HL-60 (cell line): ENCODE measurements around the gene TMOD1.

Experiments used
- DNase-seq, 2 experiments: peaks; one replicate each; pipeline ENCODE4 v3.0.0-alpha.2; 2010 to 2020; ENCODE audit warnings: low read depth in 1 of 2, low spot score in 1 of 2
- H3K27ac ChIP-seq: fragments of 250-450 bp; sonication (Bioruptor Pico); replicated peaks from 2 replicates; pipeline ENCODE4 v1.5.1; 2020; ENCODE audit warnings: mild to moderate bottlenecking, moderate library complexity
- H3K27me3 ChIP-seq: fragments of 250-450 bp; sonication (Bioruptor Pico); 2 replicates; pipeline ENCODE4 v1.5.1; 2021; ENCODE audit warnings: mild to moderate bottlenecking, moderate library complexity; ENCODE audit not compliant: insufficient read depth, poor library complexity, severe bottlenecking
- H3K4me3 ChIP-seq: replicated peaks from 2 replicates; pipeline ENCODE4 v1.5.1; 2011; ENCODE audit warnings: mild to moderate bottlenecking, control low read depth, low read length; ENCODE audit not compliant: insufficient read depth
- CTCF ChIP-seq: IDR thresholded peaks from one replicate; pipeline ENCODE4 v1.5.1; 2011; ENCODE audit warnings: low read length, control low read depth, inconsistent platforms; ENCODE audit not compliant: insufficient read depth
- GABPA ChIP-seq: IDR thresholded peaks from 2 replicates; pipeline ENCODE4 v1.6.1; 2012; ENCODE audit warnings: low read depth
- POLR2AphosphoS5 ChIP-seq: IDR thresholded peaks from 2 replicates; pipeline ENCODE4 v1.6.1; 2012; ENCODE audit warnings: low read depth
- REST ChIP-seq: IDR thresholded peaks from 2 replicates; pipeline ENCODE4 v1.6.1; 2012; ENCODE audit warnings: low read depth; ENCODE audit not compliant: insufficient replicate concordance
- SPI1 ChIP-seq: IDR thresholded peaks from 2 replicates; pipeline ENCODE4 v1.6.1; 2012; ENCODE audit warnings: low read depth, mild to moderate bottlenecking, borderline replicate concordance

Gene TMOD1

GRCh38 chr9:97556721-97557605 lies 55.5 kb downstream of the TMOD1 start:
- H3K27me3 ChIP-seq = no peaks in the 10 kb centered on the region
- TF ChIP-seq GABPA (no peak), CTCF (no peak), POLR2AphosphoS5 (no peak), SPI1 (no peak), REST (no peak)
- DNase-seq = no peak
- H3K4me3 ChIP-seq = no peak overlapping the region
- no peak overlapping the region for H3K27ac ChIP-seq

- TF ChIP-seq REST (no peak), POLR2AphosphoS5 (no peak)
- no peak for DNase-seq
- no peaks in the 10 kb centered on the region for H3K27me3 ChIP-seq
- H3K27ac ChIP-seq = no peak overlapping the region
- no peak overlapping the region for H3K4me3 ChIP-seq
Measured at GRCh38 chr9:97557606-97558095, 56.2 kb downstream of the TMOD1 start.

- Histone ChIP-seq H3K4me3 (no peak overlapping the region), H3K27me3 (no peaks in the 10 kb centered on the region), H3K27ac (no peak overlapping the region)
- no peak for DNase-seq
- TF ChIP-seq POLR2AphosphoS5 (no peak), CTCF (no peak), GABPA (no peak), SPI1 (no peak), REST (no peak)
Measured at GRCh38 chr9:97558701-97559101, 57.2 kb downstream of the TMOD1 start.
